Peyer's patch (tissue), 4 donors: ENCODE results near the gene PLAGL2. TPM values are rescaled to one million over a fixed set of nuclear protein-coding genes. Genes with fewer than 3 reads are reported as not detected.
"Not testable (repeated sequence)": the region's sequence is repeated elsewhere in the genome, so short reads cannot be mapped to it uniquely, and the experiment has no call there.

Experiments used
- DNase-seq, 3 donors: peaks; one replicate each; pipeline ENCODE4 v3.0.0-alpha.2; 2017 to 2019
- H3K27ac ChIP-seq, 4 donors: fragments of 200-600 bp; sonication (generic); one replicate each; pipeline ENCODE4 v1.5.1; 2016 to 2019
- H3K27me3 ChIP-seq, 2 donors: fragments of 200-600 bp; sonication (generic); one replicate each; pipeline ENCODE4 v1.5.1; 2019
- H3K36me3 ChIP-seq, 3 donors: fragments of 200-600 bp; sonication (generic); one replicate each; pipeline ENCODE4 v1.5.1; 2016 to 2019
- H3K4me1 ChIP-seq, 4 donors: fragments of 200-600 bp; sonication (generic); one replicate each; pipeline ENCODE4 v1.5.1; 2016 to 2019
- H3K4me3 ChIP-seq, 4 donors: fragments of 200-600 bp; sonication (generic); 1 replicate in 3 of 4; 2 replicates in 1 of 4; pipeline ENCODE4 v1.5.1; 2016 to 2019; ENCODE audit warnings: mild to moderate bottlenecking in 1 of 4
- H3K9me3 ChIP-seq, 4 donors: fragments of 200-600 bp; sonication (generic); one replicate each; pipeline ENCODE4 v1.5.1; 2016 to 2019; ENCODE audit warnings: mild to moderate bottlenecking in 1 of 4
- CTCF ChIP-seq, 6 experiments: fragments of 450-650 bp in 4 of 6; fragments of 200-600 bp in 2 of 6; sonication (generic) in 1 of 6; IDR thresholded peaks; one replicate each; pipeline ENCODE4 v1.5.1; 2017 to 2019; ENCODE audit warnings: antibody characterized with exemption in 6 of 6, mild to moderate bottlenecking in 3 of 6, moderate library complexity in 1 of 6
- POLR2A ChIP-seq, 2 donors: fragments of 450-650 bp; IDR thresholded peaks; one replicate each; pipeline ENCODE4 v1.5.1; 2017; ENCODE audit warnings: antibody characterized with exemption in 2 of 2, mild to moderate bottlenecking in 2 of 2, moderate library complexity in 2 of 2
- total RNA-seq, 4 donors: library from RNA; depleted of rRNA; stranded (reverse); fragments of >200 nt; gene quantifications; one replicate each; pipeline ENCODE4 v1.1.0, GENCODE V29; 2016

PLAGL2 gene
- total RNA-seq, 4 donors from 2014 or later = 5.8 to 55.9 (median 25.8) TPM

GRCh38 chr20:32201296-32201976, 6.1 kb downstream of the PLAGL2 start:
- Histone ChIP-seq H3K27ac (peak overlapping the region in 1 of 4 donors; percentile 4), H3K36me3 (peaks cover 0 to 56% (median 0%) of the 10 kb centered on the region in 3 donors), H3K9me3 (no peaks in the 10 kb centered on the region), H3K4me3 (no peak overlapping the region), H3K27me3 (no peaks in the 10 kb centered on the region), H3K4me1 (peaks cover 3 to 42% (median 4%) of the 10 kb centered on the region in 4 donors)
- no peak for DNase-seq
- no peak for TF ChIP-seq CTCF (IDR thresholded peaks at IDR 0.05)
- TF ChIP-seq POLR2A (IDR thresholded peaks at IDR 0.05) = no peak

- Histone ChIP-seq H3K27ac (no peak overlapping the region), H3K4me1 (peaks cover 0 to 18% (median 1%) of the 10 kb centered on the region in 4 donors), H3K9me3 (no peaks in the 10 kb centered on the region), H3K4me3 (no peak overlapping the region), H3K27me3 (no peaks in the 10 kb centered on the region), H3K36me3 (peaks cover 0 to 79% (median 0%) of the 10 kb centered on the region in 3 donors)
- no peak for DNase-seq
- TF ChIP-seq CTCF (IDR thresholded peaks at IDR 0.05) (no peak), POLR2A (IDR thresholded peaks at IDR 0.05) (no peak)
Observed at GRCh38 chr20:32199006-32199405, 8.5 kb downstream of the PLAGL2 start.

GRCh38 chr20:32197136-32197535, 10.4 kb downstream of the PLAGL2 start:
- Histone ChIP-seq H3K36me3 (peaks cover 0 to 79% (median 0%) of the 10 kb centered on the region in 3 donors), H3K4me1 (peaks cover 0 to 11% (median 0%) of the 10 kb centered on the region in 4 donors)
- H3K27ac ChIP-seq, H3K9me3 ChIP-seq, DNase-seq, H3K4me3 ChIP-seq, H3K27me3 ChIP-seq: not testable (repeated sequence)

- peaks cover 0 to 73% (median 0%) of the 10 kb centered on the region in 3 donors for H3K36me3 ChIP-seq
- H3K4me3 ChIP-seq, DNase-seq, H3K27ac ChIP-seq, H3K9me3 ChIP-seq, H3K27me3 ChIP-seq: not testable (repeated sequence)
- peaks cover 0 to 11% (median 0%) of the 10 kb centered on the region in 4 donors for H3K4me1 ChIP-seq
Observed at GRCh38 chr20:32196613-32197012, 10.9 kb downstream of the PLAGL2 start.

GRCh38 chr20:32195581-32195980, 12.0 kb downstream of the PLAGL2 start:
- H3K27me3 ChIP-seq = no peaks in the 10 kb centered on the region
- TF ChIP-seq CTCF (IDR thresholded peaks at IDR 0.05) = no peak
- TF ChIP-seq POLR2A (IDR thresholded peaks at IDR 0.05) = no peak
- H3K36me3 ChIP-seq = peaks cover 0 to 63% (median 0%) of the 10 kb centered on the region in 3 donors
- H3K4me3 ChIP-seq = no peak overlapping the region
- peak overlapping the region in 1 of 4 donors; percentile 11 for H3K27ac ChIP-seq
- peaks cover 0 to 13% (median 0%) of the 10 kb centered on the region in 4 donors for H3K4me1 ChIP-seq
- no peaks in the 10 kb centered on the region for H3K9me3 ChIP-seq
- peak in 1 of 3 donors; percentile 40 for DNase-seq

- peaks cover 0 to 47% (median 0%) of the 10 kb centered on the region in 3 donors for H3K36me3 ChIP-seq
- H3K27ac ChIP-seq = peak overlapping the region in 1 of 4 donors; percentile 7
- DNase-seq = peak in 1 of 3 donors; percentile 33
- peaks cover 0 to 29% (median 6%) of the 10 kb centered on the region in 4 donors for H3K4me1 ChIP-seq
- H3K4me3 ChIP-seq = no peak overlapping the region
- no peaks in the 10 kb centered on the region for H3K27me3 ChIP-seq
- TF ChIP-seq POLR2A (IDR thresholded peaks at IDR 0.05) (no peak), CTCF (IDR thresholded peaks at IDR 0.05) (no peak)
- H3K9me3 ChIP-seq = no peaks in the 10 kb centered on the region
Observed at GRCh38 chr20:32193996-32194395, 13.5 kb downstream of the PLAGL2 start.

- H3K4me1 ChIP-seq = peaks cover 0 to 35% (median 6%) of the 10 kb centered on the region in 4 donors
- H3K27ac ChIP-seq, H3K9me3 ChIP-seq, H3K27me3 ChIP-seq, H3K4me3 ChIP-seq: not testable (repeated sequence)
- peaks cover 0 to 41% (median 0%) of the 10 kb centered on the region in 3 donors for H3K36me3 ChIP-seq
- DNase-seq = peak in 1 of 3 donors; percentile 29
Observed at GRCh38 chr20:32193336-32193735, 14.2 kb downstream of the PLAGL2 start.
